ENCODE data around the gene TMEM204. TPM values are rescaled to one million over a fixed set of nuclear protein-coding genes. Genes with fewer than 3 reads are reported as not detected.

Gene TMEM204
- total RNA-seq, 1 experiment from 2014 or later = not detected

GRCh38 chr16:1564325-1564724 lies 30.9 kb downstream of the TMEM204 start:
- DNase-seq (ENCODE audit: low spot score) = no peak

GRCh38 chr16:1565083-1565805 lies 31.8 kb downstream of the TMEM204 start:
- Histone ChIP-seq H3K36me3 (ENCODE audit: insufficient read depth, low read length, poor library complexity, severe bottlenecking) (peaks cover 3% of the 10 kb centered on the region), H3K27me3 (replicated peaks; ENCODE audit: insufficient read depth, low read depth, low read length, poor library complexity) (no peaks in the 10 kb centered on the region), H3K27ac (ENCODE audit: low read depth, low read length, poor library complexity, severe bottlenecking) (no peak overlapping the region), H3K4me3 (ENCODE audit: low read depth, low read length, poor library complexity, severe bottlenecking) (no peak overlapping the region), H3K9me3 (ENCODE audit: low read depth, low read length, poor library complexity, severe bottlenecking) (no peaks in the 10 kb centered on the region), H3K4me1 (ENCODE audit: insufficient read depth, low read length, poor library complexity, severe bottlenecking) (no peaks in the 10 kb centered on the region)
- ChIA-PET POLR2A (ENCODE audit: low non-redundant PET) (no interaction called here), CTCF (no interaction called here)
- TF ChIP-seq EZH2 (IDR thresholded peaks at IDR 0.05; ENCODE audit: borderline replicate concordance, low read depth, low read length, poor library complexity, severe bottlenecking) (no peak), CTCF (conservative IDR thresholded peaks at IDR 0.05; ENCODE audit: low read depth, low read length) (no peak)
- intact Hi-C loops (cut with micrococcal nuclease; ENCODE audit: unreplicated experiment) = no loop called here
- no TSS peak for BruUV-seq (replicated peaks)
- no peak for DNase-seq (ENCODE audit: low spot score)

More at GRCh38 chr16:1564325-1564724, 30.9 kb downstream of the TMEM204 start:
- intact Hi-C loops (cut with micrococcal nuclease; ENCODE audit: unreplicated experiment) = no loop called here
- Histone ChIP-seq H3K36me3 (ENCODE audit: insufficient read depth, low read length, poor library complexity, severe bottlenecking) (peaks cover 3% of the 10 kb centered on the region), H3K4me1 (ENCODE audit: insufficient read depth, low read length, poor library complexity, severe bottlenecking) (no peaks in the 10 kb centered on the region), H3K27ac (ENCODE audit: low read depth, low read length, poor library complexity, severe bottlenecking) (no peak overlapping the region), H3K9me3 (ENCODE audit: low read depth, low read length, poor library complexity, severe bottlenecking) (no peaks in the 10 kb centered on the region), H3K4me3 (ENCODE audit: low read depth, low read length, poor library complexity, severe bottlenecking) (no peak overlapping the region), H3K27me3 (replicated peaks; ENCODE audit: insufficient read depth, low read depth, low read length, poor library complexity) (no peaks in the 10 kb centered on the region)
- 0 out of 2 replicates have a peak, but pooled peaks have one; percentile 16 for TF ChIP-seq CTCF (conservative IDR thresholded peaks at IDR 0.05; ENCODE audit: low read depth, low read length)
- TF ChIP-seq EZH2 (IDR thresholded peaks at IDR 0.05; ENCODE audit: borderline replicate concordance, low read depth, low read length, poor library complexity, severe bottlenecking) = no peak
- no TSS peak for BruUV-seq (replicated peaks)
- ChIA-PET POLR2A (ENCODE audit: low non-redundant PET) (no interaction called here), CTCF (no interaction called here)

GRCh38 chr16:1567988-1568387 lies 34.5 kb downstream of the TMEM204 start:
- CTCF ChIA-PET = no interaction called here
- Histone ChIP-seq H3K4me3 (ENCODE audit: low read depth, low read length, poor library complexity, severe bottlenecking) (no peak overlapping the region), H3K9me3 (ENCODE audit: low read depth, low read length, poor library complexity, severe bottlenecking) (no peaks in the 10 kb centered on the region), H3K27me3 (replicated peaks; ENCODE audit: insufficient read depth, low read depth, low read length, poor library complexity) (no peaks in the 10 kb centered on the region), H3K36me3 (ENCODE audit: insufficient read depth, low read length, poor library complexity, severe bottlenecking) (no peaks in the 10 kb centered on the region), H3K27ac (ENCODE audit: low read depth, low read length, poor library complexity, severe bottlenecking) (no peak overlapping the region), H3K4me1 (ENCODE audit: insufficient read depth, low read length, poor library complexity, severe bottlenecking) (no peaks in the 10 kb centered on the region)
- DNase-seq (ENCODE audit: low spot score) = no peak
- no TSS peak for BruUV-seq (replicated peaks)
- intact Hi-C loops (cut with micrococcal nuclease; ENCODE audit: unreplicated experiment) = no loop called here
- POLR2A ChIA-PET (ENCODE audit: low non-redundant PET) = no interaction called here
- no peak for TF ChIP-seq EZH2 (IDR thresholded peaks at IDR 0.05; ENCODE audit: borderline replicate concordance, low read depth, low read length, poor library complexity, severe bottlenecking)
- TF ChIP-seq CTCF (conservative IDR thresholded peaks at IDR 0.05; ENCODE audit: low read depth, low read length) = no peak
